ENCODE data around the gene NGB. TPM values are rescaled to one million over a fixed set of nuclear protein-coding genes. Genes with fewer than 3 reads are reported as not detected.

NGB gene
- total and polyA plus RNA-seq, 2 of the 8 experiments (the other 6 are each of a cell fraction or from before 2014, with no cell fraction given), result 0.30 to 0.60 TPM

- Histone ChIP-seq H2BK5ac (ENCODE audit: low read depth, low read length) (no peak overlapping the region), H3K23me2 (ENCODE audit: low read depth, low read length) (peaks cover 5% of the 10 kb centered on the region; the same call in 1 of the 2 replicates), H2AFZ (ENCODE audit: low read length) (peak overlapping the region; percentile 26; the same call in 1 of the 2 replicates), H3K9ac (replicated peaks in 1 of 4; ENCODE audit: extremely low read depth in 1 of 4, low read depth in 3 of 4, low read length in 3 of 4) (peak overlapping the region in 1 of 4 experiments; percentile 34; a peak in 1 of 7 replicates), H3K9me3 (ENCODE audit: insufficient read depth in 2 of 2, low read depth in 1 of 2, low read length in 1 of 2) (no peaks in the 10 kb centered on the region), H3K18ac (ENCODE audit: extremely low read depth, low read length) (no peak overlapping the region; the same call in none of the 2 replicates), H4K20me1 (replicated peaks in 1 of 2; ENCODE audit: control insufficient read depth in 1 of 2, insufficient read depth in 2 of 2, low read length in 2 of 2) (no peaks in the 10 kb centered on the region), H4K91ac (replicated peaks; ENCODE audit: insufficient read length, low read length) (no peak overlapping the region), H2AK5ac (ENCODE audit: low read depth, low read length) (no peak overlapping the region), H3K4me3 (ENCODE audit: extremely low read depth in 1 of 4, insufficient read depth in 2 of 4, low read depth in 3 of 4, low read length in 4 of 4) (peak overlapping the region; percentile 17 to 59 (median 40)), H3K56ac (replicated peaks; ENCODE audit: insufficient read length, low read depth, low read length) (no peak overlapping the region), H3K36me3 (ENCODE audit: control insufficient read depth in 2 of 4, insufficient read depth in 4 of 4, low read length in 3 of 4) (0 out of 8 replicates have a peak, but pooled peaks cover 0 to 5% (median 0%) of the 10 kb centered on the region in 4 experiments), H2BK15ac (ENCODE audit: low read length) (no peak overlapping the region), H3K4ac (replicated peaks; ENCODE audit: insufficient read length, low read depth, low read length) (no peak overlapping the region), H3K79me2 (ENCODE audit: control insufficient read depth in 1 of 2, insufficient read depth in 2 of 2, low read length in 2 of 2) (no peaks in the 10 kb centered on the region), H2BK20ac (ENCODE audit: low read length) (no peak overlapping the region), H3K4me1 (replicated peaks in 1 of 4; ENCODE audit: control insufficient read depth in 3 of 4, insufficient read depth in 4 of 4, low read length in 3 of 4) (peaks cover 0 to 9% (median 5%) of the 10 kb centered on the region in 4 experiments; a peak in 3 of 7 replicates), H2BK120ac (replicated peaks; ENCODE audit: low read depth, low read length) (no peak overlapping the region), H3K23ac (ENCODE audit: insufficient read length) (no peak overlapping the region), H4K8ac (ENCODE audit: extremely low read depth, insufficient read depth, low read length) (peak overlapping the region; percentile 85), H3K14ac (ENCODE audit: insufficient read length) (no peak overlapping the region), H2BK12ac (ENCODE audit: low read depth, low read length) (no peak overlapping the region), H4K5ac (ENCODE audit: insufficient read length, low read depth, low read length) (no peak overlapping the region), H3K27me3 (replicated peaks in 1 of 4; ENCODE audit: control insufficient read depth in 3 of 4, extremely low read depth in 1 of 4, insufficient read depth in 3 of 4, low read length in 3 of 4) (peaks cover 15 to 49% (median 41%) of the 10 kb centered on the region in 4 experiments), H3K79me1 (ENCODE audit: low read depth, low read length) (no peaks in the 10 kb centered on the region), H3K27ac (ENCODE audit: low read depth, low read length) (no peak overlapping the region), H3K4me2 (ENCODE audit: insufficient read depth in 1 of 2, low read depth in 2 of 2, low read length in 2 of 2) (peak overlapping the region; percentile 71 to 82)
- ChIA-PET CTCF (ENCODE audit: partially characterized antibody) (interaction anchor here (0.6 to 5.8 kb wide), 7 partner anchors 13 to 247 kb away, joined by 3 to 25 read pairs (median 4); no protein-coding TSS in a partner anchor), POLR2A (ENCODE audit: partially characterized antibody) (no interaction called here)
- peak in 1 of 2 experiments; percentile 69 for DNase-seq (ENCODE audit: low read depth in 1 of 2, low spot score in 2 of 2)
- WGBS, 2 experiments (ENCODE audit: extremely low coverage in 1 of 2, insufficient coverage in 1 of 2, insufficient read length in 1 of 2, insufficient replicate concordance in 2 of 2, low coverage in 1 of 2, low lambda C conversion rate in 2 of 2, missing lambda C conversion rate in 1 of 2), result 7% methylated on average over 35 of the region's 84 CpGs; no CpG with 5 or more reads in 1 of the 2 experiments
- no peak for FAIRE-seq
- TF ChIP-seq NRF1 (IDR thresholded peaks at IDR 0.05; ENCODE audit: low read depth, low read length) (no peak), TBP (IDR thresholded peaks at IDR 0.05; ENCODE audit: low read depth, low read length) (no peak), GTF2F1 (IDR thresholded peaks at IDR 0.05; ENCODE audit: borderline replicate concordance, low read depth, low read length) (no peak), E2F6 (IDR thresholded peaks at IDR 0.05) (peak; percentile 95), SIRT6 (IDR thresholded peaks at IDR 0.05; ENCODE audit: low read length) (no peak), CTCF (IDR thresholded peaks at IDR 0.05; ENCODE audit: control extremely low read depth in 1 of 3, insufficient read depth in 1 of 3, low read depth in 1 of 3, low read length in 3 of 3) (no peak), RAD21 (IDR thresholded peaks at IDR 0.05 in 1 of 2, conservative IDR thresholded peaks at IDR 0.05 in 1 of 2; ENCODE audit: low read depth in 2 of 2, low read length in 2 of 2) (no peak), CHD2 (IDR thresholded peaks at IDR 0.05; ENCODE audit: low read length) (no peak)
Measured at GRCh38 chr14:77270361-77271112, 469 bp downstream of the NGB start.

All from H1 (cell line).